Stimulated activated CD8-positive, alpha-beta memory T cell treated with anti-CD3 and anti-CD28 coated beads, Interleukin-4, amount 100 ng/mL, for 1 hour (primary cell): Measurements from ENCODE around the gene CDH24.

Experiments
- DNase-seq, 2 donors: peaks; one replicate each; pipeline ENCODE4 v3.0.0-alpha.2; 2020; ENCODE audit warnings: low read depth in 2 of 2, low spot score in 1 of 2

Gene CDH24

GRCh38 chr14:23047751-23048693 is 9.3 kb downstream of the CDH24 start:
- DNase-seq: no peak

GRCh38 chr14:23047034-23047634 is 10.2 kb downstream of the CDH24 start:
- DNase-seq: no peak

DNA sequence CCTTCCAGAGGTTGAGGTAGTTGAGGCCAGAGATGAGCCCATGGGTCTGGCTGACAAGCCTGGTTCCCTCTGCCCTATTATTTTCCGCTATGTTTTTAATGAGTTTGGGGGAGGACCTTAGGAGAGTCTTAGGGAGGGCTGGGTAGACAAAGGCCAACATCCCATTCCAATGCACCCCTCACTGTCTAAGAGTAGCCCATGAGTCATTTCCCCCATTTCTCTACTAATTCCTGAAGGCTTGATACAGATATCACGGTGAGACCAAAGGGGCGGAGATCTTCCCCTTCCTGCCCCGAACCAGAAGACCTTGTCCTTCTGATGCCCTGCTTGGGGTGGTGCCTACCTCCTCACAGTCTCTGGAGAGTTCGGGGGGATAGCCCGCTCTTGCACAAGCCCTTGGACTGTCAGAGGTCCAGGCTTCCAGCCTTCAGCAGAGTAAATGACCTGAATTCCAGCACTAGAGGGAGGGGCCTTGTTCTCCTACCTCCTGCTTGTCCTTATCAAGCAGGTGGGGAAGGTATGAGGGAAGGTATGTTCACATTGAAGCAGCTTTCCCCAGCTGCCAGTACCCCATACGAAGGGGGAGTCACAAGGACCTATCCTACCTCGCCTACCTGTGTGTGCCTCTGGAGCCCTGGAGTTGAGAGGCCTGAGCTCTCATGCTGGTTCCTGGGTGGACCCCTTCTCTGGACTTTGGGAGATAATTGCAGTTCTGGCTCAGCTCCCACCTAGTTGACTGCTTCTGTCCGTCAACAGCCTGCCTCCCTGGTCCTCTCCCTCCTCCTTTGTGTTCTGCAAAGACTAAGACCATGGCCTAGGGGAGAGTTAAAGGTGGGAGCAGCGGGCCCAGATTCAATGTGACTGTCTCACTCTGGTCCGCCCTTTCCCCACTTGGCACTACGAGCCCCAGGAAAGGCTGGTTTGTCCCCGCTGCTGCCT is 11.6 kb downstream of the CDH24 start:
- DNase-seq: no peak

- DNase-seq: no peak
Observed at GRCh38 chr14:23044840-23045239, 12.5 kb downstream of the CDH24 start.

DNA sequence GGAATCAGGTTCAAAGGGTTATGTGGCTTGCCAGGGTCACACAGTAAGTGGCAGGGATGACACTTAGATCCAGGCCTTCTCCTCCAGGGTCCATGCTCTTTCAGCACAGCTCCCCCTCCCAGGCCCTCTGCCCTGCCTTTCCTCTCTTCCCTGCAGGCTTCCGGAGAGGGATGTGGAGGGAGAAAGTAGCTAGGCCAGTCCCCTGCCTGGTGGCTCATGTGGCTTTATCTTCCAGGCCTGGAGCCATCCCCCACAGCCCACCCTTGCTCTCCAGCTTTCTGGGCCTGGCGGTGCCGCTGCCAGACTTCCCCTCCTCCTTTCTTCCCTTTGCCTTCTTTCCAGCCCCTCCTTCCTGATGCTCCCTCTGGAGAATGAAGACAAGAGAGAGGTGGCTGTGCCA is 13.6 kb downstream of the CDH24 start:
- no peak for DNase-seq

DNA sequence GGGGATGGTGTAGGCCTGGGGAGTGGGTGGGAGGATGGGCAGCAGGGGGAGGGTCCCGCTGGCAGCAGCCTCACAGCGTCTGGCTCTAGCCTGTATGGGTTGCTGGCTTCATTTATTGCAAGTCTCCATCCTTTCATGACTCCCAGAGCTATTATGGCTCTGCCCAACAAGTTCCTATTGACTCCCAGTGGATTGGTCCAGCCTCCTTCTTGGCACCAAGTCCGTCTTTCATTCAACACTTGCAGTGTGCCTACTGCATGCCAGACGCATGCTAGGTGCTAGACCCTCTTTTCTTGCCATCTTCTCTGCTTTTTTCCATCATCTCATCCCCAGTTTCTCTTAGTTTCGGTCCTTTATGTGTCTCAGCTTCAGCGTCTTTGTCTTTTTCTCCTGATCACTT is 14.2 kb downstream of the CDH24 start:
- DNase-seq: no peak

- DNase-seq: no peak
Observed at GRCh38 chr14:23042162-23042965, 15.0 kb downstream of the CDH24 start, which contains the start of gene PSMB11. TSS of gene PSMB11 (plus strand) at chr14:23042212. CDS start at chr14:23042226, 14 bp downstream.

- no peak for DNase-seq
Observed at GRCh38 chr14:23041729-23042128, 15.6 kb downstream of the CDH24 start.

DNA sequence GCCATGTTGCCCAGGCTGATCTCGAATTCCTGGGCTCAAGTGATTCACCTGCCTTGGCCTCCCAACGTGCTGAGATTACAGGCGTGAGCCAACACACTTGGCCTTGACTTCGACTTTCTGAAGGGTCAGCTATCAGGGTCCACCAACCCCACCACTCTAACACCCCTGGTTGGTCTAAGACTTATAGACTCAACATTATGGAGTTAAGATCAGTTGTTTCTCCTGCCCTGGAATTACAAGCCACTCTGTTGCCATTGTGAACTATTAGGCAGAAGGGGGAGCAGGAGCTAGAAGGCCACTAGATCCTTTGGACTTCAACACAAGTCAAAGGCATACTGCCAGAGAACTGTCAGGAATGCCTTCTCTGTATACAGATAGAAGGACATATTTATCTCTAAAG is 17.2 kb downstream of the CDH24 start:
- no peak for DNase-seq

DNA sequence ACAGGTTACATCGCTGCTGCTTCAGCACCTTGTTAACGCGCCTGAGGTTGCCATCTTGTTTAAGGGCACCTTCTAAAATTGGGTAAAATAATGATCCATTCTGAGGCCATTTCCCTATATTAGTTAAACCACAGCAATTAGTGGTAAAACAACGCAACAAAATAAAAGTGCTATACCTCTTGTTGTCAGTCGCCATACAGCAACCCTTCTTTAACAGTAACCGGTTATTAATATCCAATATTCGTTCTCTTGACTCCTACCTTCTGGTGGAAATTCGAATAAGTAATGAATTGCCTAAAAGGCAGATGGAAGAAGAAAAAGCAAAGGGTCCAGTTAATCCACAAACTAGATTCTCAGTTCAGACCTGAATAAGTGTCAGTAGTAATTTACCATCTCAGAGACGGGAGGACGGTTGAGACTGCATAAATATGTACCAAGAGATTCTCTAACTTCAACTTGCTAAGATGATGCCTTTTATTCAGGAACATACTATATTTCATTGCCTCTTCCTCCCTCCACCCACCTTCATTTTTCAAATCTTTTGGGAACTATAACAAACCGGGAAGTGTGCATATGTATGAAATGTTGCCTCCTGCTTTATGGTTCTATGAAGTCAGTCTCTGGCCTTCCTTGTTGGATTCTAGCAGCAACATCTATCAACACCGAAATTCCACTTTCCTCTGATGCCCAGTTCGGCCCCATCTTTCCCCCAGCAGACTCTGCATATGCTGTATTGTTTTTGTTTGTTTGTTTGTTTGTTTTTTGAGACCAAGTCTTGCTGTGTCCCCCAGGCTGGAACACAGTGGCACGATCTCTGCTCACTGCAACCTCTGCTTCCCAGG is 21.8 kb downstream of the CDH24 start:
- no peak for DNase-seq

DNA sequence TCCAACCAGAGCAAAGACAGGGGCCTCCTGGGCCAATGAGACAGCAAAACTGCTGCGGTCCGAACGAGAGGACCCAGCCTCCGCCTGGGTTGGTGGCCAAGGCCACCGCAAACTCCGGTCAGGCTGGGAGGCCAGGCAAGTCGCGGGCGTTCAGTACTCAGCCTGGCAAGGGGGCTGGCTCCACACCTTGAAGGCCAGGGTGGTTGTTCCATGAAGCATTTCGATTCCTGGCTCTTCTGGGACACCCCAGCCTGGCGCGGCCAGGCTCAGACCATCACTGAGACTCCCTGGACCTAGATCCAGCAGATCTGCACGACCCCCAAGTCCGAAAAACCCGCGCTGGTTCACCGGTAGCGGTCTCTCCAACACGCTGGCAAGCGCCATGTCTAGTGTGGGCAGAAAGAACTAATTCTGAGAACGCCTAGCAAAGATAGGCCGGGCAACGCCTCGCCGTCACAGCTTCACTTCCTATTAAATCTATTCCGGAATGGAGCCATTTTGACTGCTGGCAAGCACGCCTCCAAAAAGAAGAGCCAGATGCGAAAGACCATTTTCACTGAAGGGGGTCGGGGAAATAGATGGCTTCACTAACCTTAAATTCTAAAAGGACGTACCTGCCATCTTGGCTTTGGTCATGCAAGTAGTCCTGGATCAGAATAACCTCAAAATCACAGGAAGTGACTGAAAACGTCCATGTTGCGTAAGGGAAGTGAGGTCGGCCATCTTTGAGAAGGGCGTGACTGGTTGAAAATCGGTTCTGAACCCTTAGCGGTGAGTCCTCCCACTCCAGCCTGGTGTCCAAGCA is 22.6 kb downstream of the CDH24 start, which contains the start of gene PSMB5:
TSS of gene PSMB5 (minus strand) at position 403 of the 805 bp plus-strand sequence. CDS start at position 384, 19 bp downstream.
- DNase-seq: peak; percentile 49 to 76

- DNase-seq: no peak
Observed at GRCh38 chr14:23033801-23034497, 23.4 kb downstream of the CDH24 start.

DNA sequence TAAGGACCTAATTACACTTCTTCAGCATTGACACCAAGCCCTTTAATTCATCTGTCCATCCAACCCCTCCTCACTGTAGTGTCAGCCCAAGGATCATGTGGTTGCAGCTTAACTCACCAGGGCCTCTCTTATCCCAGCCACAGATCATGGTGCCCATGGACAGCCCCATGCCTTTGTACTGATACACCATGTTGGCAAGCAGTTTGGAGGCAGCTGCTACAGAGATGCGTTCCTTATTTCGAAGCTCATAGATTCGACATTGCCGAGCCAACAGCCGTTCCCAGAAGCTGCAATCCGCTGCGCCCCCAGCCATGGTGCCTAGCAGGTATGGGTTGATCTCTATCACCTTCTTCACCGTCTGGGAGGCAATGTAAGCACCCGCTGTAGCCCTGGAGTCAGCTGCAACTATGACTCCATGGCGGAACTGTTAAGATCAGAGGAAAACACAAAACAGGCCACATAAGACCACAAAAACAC is 24.0 kb downstream of the CDH24 start:
- DNase-seq: no peak

DNA sequence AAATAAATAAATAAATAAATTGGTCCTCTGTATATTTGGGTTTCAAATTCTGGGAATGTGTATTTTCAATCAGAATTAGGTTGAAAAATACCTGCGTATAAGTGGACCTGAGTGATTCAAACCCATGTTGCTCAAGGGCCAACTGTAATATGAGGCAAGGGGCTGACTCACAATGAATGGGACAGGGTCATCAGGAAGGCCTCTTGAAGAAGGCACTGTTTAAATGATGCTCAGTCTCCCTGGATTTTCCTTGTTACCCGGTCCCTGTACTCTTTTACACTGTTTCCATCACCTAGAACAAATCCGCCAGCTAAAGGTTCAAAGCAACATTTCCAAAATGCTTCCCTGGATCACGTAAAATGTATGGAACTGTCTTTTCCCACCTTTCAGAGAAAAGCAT is 26.4 kb downstream of the CDH24 start:
- DNase-seq: no peak

- DNase-seq: no peak
Observed at GRCh38 chr14:23028799-23029198, 28.5 kb downstream of the CDH24 start.

DNA sequence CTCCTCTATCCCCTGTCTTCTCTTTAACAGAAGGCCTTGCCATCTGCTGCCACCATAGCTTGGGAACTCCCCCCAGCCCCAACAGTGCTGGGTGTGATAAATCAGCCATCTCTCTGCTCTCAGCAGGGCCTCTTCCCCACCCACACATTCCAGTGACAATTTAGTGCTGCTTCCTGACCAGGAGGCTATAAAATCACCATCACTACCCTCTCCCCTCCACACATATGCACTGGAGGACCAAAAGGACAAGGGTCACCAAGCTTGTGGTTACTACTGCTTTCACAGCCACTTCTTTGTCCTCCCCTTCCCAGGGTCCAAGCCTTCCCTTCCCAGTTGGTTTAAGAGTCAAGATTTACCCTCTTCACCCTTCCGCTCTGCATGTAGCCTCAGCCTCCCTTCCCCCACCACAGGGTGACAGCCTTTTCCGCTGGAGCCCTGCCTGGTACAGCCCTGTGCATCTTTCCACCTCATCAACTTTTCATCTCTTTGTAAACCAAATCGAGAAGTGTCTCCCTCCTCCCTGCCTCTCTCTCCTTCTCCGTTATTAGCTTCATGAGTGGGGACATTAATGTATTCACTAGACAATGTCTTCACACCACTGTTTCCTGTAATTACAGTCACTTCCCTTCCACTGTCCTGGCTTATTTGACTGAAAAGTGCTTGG is 32.0 kb downstream of the CDH24 start:
- no peak for DNase-seq

DNA sequence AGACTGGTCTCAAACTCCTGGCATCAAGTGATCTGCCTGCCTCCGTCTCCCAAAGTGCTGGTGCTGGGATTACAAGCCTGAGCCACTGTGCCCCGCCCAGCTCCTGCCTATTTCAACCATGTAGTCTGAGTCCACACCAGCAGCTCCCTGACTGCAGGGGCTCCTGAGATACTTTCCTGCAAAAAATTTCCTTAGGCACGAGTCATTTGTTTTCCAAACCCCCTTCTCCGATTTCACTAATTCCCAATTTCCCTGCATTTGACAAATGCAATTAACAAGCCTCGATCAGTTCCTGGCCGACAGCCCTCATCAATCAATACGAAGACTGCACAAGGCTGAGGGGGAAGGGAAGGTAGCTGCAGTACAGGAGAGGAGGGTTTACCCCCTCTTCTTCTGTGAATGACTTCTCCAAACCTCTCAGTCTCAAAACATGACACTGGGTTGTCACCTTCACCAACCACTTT is 32.7 kb downstream of the CDH24 start:
- no peak for DNase-seq
